Left hindlimb (tissue), 1 donor: Measurements from ENCODE around the gene TMEM208.
A peak's percentile ranks its signal among the peaks of the same experiment; 100 is the strongest.

Experiments used
- DNase-seq: peaks from one replicate; pipeline ENCODE4 v3.0.0-alpha.2; 2018

Gene TMEM208

GRCh38 chr16:67226804-67227566 is at the start of gene TMEM208:
Gene TMEM208, plus strand, starts transcription at chr16:67227130. Its CDS starts 89 bp downstream, at chr16:67227219.
- DNase-seq, result peak; percentile 98

GRCh38 chr16:67177743-67178699 is 48.9 kb upstream of the TMEM208 start:
- DNase-seq, result peak; percentile 64

GRCh38 chr16:67179421-67180080 is 47.4 kb upstream of the TMEM208 start:
- DNase-seq, result no peak

GRCh38 chr16:67180166-67180565 is 46.8 kb upstream of the TMEM208 start:
- DNase-seq, result peak; percentile 25

GRCh38 chr16:67181346-67181745 is 45.6 kb upstream of the TMEM208 start:
- no peak for DNase-seq

GRCh38 chr16:67182288-67182687 is 44.6 kb upstream of the TMEM208 start:
- DNase-seq, result no peak

GRCh38 chr16:67183284-67183626 is 43.7 kb upstream of the TMEM208 start:
- DNase-seq, result no peak

GRCh38 chr16:67183627-67184452 is 43.1 kb upstream of the TMEM208 start, which contains the start of gene MATCAP1:
Gene MATCAP1, minus strand, starts transcription at chr16:67183963. Its CDS starts 3,353 bp downstream, at chr16:67180610.
- DNase-seq, result peak; percentile 96

- no peak for DNase-seq
Measured at GRCh38 chr16:67184453-67184994, 42.4 kb upstream of the TMEM208 start.

GRCh38 chr16:67184995-67185650 is 41.8 kb upstream of the TMEM208 start:
- peak; percentile 91 for DNase-seq

- no peak for DNase-seq
Measured at GRCh38 chr16:67185651-67186134, 41.2 kb upstream of the TMEM208 start.

GRCh38 chr16:67186550-67186950 is 40.4 kb upstream of the TMEM208 start:
- no peak for DNase-seq

GRCh38 chr16:67187175-67187890 is 39.6 kb upstream of the TMEM208 start:
- no peak for DNase-seq

GRCh38 chr16:67188323-67188722 is 38.6 kb upstream of the TMEM208 start:
- no peak for DNase-seq

- no peak for DNase-seq
Measured at GRCh38 chr16:67188798-67189197, 38.1 kb upstream of the TMEM208 start.

- DNase-seq, result no peak
Measured at GRCh38 chr16:67190041-67190440, 36.9 kb upstream of the TMEM208 start, which contains the start of gene EXOC3L1. Gene EXOC3L1, minus strand, starts transcription at chr16:67190136. Its CDS starts 460 bp downstream, at chr16:67189676.

- no peak for DNase-seq
Measured at GRCh38 chr16:67190448-67191399, 36.2 kb upstream of the TMEM208 start.

GRCh38 chr16:67191411-67191994 is 35.4 kb upstream of the TMEM208 start:
- DNase-seq, result no peak
